Measurements from ENCODE around the gene FBXW11.
"Not testable (repeated sequence)": the region's sequence is repeated elsewhere in the genome, so short reads cannot be mapped to it uniquely, and the experiment has no call there.

FBXW11 gene

GRCh38 chr5:171906066-171906570, 100.3 kb downstream of the FBXW11 start:
- no peak for DNase-seq

- peak; percentile 67 for DNase-seq
These were observed 101.6 kb downstream of the FBXW11 start for GRCh38 chr5:171904886-171905285.

- DNase-seq: no peak
These were observed 104.7 kb downstream of the FBXW11 start for GRCh38 chr5:171901764-171902163.

- DNase-seq: no peak
These were observed 106.6 kb downstream of the FBXW11 start for GRCh38 chr5:171899792-171900191.

- no peak for DNase-seq
These were observed 107.6 kb downstream of the FBXW11 start for GRCh38 chr5:171898879-171899278.

- no peak for DNase-seq
These were observed 108.1 kb downstream of the FBXW11 start for GRCh38 chr5:171898386-171898785.

- DNase-seq: no peak
These were observed 109.2 kb downstream of the FBXW11 start for GRCh38 chr5:171897231-171897630.

- no peak for DNase-seq
These were observed 111.4 kb downstream of the FBXW11 start for GRCh38 chr5:171895081-171895480.

GRCh38 chr5:171893290-171893886, 113.0 kb downstream of the FBXW11 start:
- no peak for DNase-seq

- DNase-seq: no peak
These were observed 114.8 kb downstream of the FBXW11 start for GRCh38 chr5:171891595-171891994.

- DNase-seq: no peak
These were observed 115.3 kb downstream of the FBXW11 start for GRCh38 chr5:171891150-171891549.

- no peak for DNase-seq
These were observed 118.4 kb downstream of the FBXW11 start for GRCh38 chr5:171888051-171888481.

- DNase-seq: not testable (repeated sequence)
These were observed 120.4 kb downstream of the FBXW11 start for GRCh38 chr5:171886037-171886436.

GRCh38 chr5:171882118-171882517, 124.3 kb downstream of the FBXW11 start:
- peak; percentile 17 for DNase-seq

- peak; percentile 88 for DNase-seq
These were observed 132.2 kb downstream of the FBXW11 start for GRCh38 chr5:171874234-171874633.

- DNase-seq: no peak
These were observed 133.8 kb downstream of the FBXW11 start for GRCh38 chr5:171872666-171873065.

- DNase-seq: peak; percentile 59
These were observed 134.7 kb downstream of the FBXW11 start for GRCh38 chr5:171871711-171872110.

GRCh38 chr5:171869956-171870355, 136.5 kb downstream of the FBXW11 start:
- DNase-seq: no peak

- DNase-seq: no peak
These were observed 138.2 kb downstream of the FBXW11 start for GRCh38 chr5:171868236-171868635.

- no peak for DNase-seq
These were observed 138.7 kb downstream of the FBXW11 start for GRCh38 chr5:171867786-171868185.

GRCh38 chr5:171865471-171865870, 141.0 kb downstream of the FBXW11 start:
- DNase-seq: no peak

- DNase-seq: no peak
These were observed 142.5 kb downstream of the FBXW11 start for GRCh38 chr5:171863935-171864334.

GRCh38 chr5:171862624-171863023, 143.8 kb downstream of the FBXW11 start:
- no peak for DNase-seq

- DNase-seq: no peak
These were observed 145.1 kb downstream of the FBXW11 start for GRCh38 chr5:171861381-171861780.

GRCh38 chr5:171858303-171858702, 148.1 kb downstream of the FBXW11 start:
- DNase-seq: no peak
